Stimulated activated CD8-positive, alpha-beta memory T cell treated with anti-CD3 and anti-CD28 coated beads, Interleukin-7, amount 100 ng/mL, for 48 hours (primary cell): ENCODE measurements around the gene ORM2.

ENCODE experiments used
- DNase-seq, 2 donors: peaks; one replicate each; pipeline ENCODE4 v3.0.0-alpha.2; 2020; ENCODE audit warnings: low read depth in 1 of 2; ENCODE audit errors: extremely low read depth in 1 of 2

ORM2 gene

DNA sequence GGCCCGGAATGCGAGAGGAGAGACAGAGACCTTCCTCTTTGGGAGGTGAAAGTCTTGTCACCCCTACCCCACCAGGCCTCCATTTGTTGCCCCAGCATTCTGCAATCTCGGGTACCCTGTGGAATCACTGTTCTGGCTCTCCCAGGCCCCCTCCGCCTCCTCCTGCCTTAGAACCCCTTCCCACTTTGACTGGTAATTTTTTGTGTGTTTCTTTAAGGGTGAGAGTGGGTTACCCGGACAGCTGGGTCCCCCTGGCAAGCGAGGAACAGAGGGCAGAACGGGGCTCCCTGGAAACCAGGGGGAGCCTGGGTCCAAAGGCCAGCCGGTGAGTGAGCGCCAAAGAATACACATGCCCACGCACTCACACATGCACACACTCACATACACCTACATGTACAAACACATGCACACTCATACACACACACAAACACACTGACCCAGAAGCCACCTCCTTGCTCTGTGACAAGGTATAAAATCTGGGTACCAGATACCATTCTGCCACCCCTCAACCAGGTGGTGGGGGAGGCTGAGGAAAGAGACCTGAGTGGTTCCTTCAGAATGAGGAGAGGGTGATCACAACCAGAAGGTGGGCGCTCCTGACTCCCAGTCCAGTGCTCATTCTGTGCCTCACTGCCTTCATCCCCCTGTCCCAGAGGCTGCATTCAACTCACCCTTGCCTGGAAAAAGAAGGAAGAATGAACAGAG, 37.6 kb upstream of the ORM2 start:
- no peak for DNase-seq

DNA sequence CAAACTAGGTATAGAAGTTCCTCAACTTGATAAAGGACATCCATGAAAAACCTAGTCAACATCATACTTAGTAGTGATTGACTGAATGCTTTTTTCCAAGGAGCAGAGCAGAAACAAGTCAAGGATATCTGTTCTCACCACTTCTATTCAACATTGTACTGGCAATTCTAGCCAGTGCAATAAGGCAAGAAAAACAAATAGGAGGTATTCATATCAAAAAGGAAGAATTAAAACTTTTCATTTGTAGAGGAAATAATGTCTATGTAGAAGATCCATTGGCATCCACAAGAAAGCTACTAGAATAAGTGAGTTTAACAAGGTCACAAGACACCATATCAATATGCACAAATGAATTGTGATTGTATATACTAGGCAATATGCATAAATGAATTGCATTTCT, 35.0 kb upstream of the ORM2 start:
- no peak for DNase-seq

DNA sequence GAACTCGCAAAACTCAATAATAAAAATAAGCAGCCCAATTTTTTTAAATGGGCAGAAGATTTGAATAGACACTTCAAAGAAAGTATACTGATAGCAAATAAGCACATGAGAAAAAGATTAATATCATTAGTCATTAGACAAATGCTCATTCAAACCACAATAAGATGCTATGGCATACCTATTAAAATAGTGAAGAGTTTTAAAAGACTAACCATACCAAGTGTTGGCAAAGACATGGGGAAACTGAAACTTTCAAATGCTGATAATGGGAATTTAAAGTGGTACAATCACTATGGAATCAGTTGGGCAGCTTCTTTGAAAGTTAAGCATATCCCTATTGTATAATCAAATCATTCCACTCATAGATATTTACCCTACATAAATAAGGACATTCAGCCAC, 33.3 kb upstream of the ORM2 start:
- no peak for DNase-seq

DNA sequence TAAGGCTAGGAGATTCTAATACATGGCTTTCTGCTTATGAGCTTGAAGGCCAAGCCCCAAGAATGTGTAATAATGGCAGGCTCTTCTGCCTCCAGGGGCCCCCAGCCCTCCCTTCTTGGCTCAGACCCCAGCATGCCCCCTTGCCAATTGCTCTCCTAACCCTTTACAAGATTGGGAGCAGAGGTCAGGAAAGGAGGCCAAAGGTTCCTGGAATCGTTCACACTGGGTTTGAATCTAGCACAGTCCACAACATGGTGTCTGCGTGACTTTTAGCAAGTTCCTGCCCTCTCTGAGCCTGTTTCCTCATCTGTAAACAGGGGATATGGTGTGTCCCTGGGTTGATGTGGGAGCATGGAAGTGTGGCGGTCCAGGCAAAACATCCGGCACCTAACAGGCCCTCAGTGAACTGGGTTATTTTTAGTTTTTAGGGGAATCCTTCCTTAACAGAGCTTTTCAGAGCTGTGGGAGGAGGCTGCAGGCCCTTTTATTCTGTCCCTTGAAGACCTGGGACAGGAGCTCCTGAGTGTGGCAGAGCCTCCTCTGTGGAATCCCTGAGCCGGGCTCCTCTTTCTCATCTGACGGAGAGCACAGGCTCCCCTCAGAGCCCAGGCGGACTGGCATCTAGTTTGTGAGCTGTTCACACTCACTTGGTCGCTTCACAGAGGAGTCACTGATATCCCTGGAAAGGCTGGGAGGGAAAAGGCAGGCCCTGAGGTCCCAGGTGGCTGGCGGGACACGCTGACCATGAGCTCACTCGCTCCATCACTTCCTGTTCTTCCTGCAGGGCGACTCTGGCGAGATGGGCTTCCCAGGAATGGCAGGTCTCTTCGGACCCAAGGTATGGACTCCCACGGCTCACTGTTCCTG, 30.1 kb upstream of the ORM2 start:
- DNase-seq: no peak

DNA sequence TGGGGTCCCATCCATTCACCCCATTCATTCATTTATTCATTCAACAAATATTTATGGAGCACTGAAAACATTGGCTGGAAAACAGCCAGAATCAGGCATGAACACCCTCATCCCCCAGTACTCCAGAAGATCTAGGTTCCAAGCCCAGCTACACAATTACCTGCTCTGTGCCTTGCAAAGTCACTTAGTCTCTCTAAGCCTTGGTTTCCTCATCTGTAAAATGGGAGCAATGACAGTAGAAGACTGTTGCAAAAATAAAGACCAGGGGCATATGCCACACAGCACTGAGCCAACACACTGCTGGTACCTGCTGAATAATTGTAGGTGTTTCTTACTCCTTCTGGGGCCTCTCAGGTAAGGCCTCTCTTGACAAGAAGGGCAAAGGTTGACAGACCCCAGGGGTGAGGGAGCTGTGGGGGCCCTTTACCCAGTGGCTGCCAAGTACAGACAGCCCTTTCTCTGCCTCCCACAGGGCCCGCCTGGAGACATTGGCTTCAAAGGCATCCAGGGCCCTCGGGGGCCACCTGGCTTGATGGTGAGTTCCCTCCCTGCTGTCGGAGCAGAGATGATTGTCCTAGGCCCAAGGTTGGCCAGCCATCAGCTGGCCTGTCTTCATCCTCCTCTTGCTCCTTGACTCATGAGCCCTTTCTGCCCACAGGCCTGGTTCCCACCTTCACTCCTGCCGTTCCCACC, 29.4 kb upstream of the ORM2 start:
- DNase-seq: no peak

DNA sequence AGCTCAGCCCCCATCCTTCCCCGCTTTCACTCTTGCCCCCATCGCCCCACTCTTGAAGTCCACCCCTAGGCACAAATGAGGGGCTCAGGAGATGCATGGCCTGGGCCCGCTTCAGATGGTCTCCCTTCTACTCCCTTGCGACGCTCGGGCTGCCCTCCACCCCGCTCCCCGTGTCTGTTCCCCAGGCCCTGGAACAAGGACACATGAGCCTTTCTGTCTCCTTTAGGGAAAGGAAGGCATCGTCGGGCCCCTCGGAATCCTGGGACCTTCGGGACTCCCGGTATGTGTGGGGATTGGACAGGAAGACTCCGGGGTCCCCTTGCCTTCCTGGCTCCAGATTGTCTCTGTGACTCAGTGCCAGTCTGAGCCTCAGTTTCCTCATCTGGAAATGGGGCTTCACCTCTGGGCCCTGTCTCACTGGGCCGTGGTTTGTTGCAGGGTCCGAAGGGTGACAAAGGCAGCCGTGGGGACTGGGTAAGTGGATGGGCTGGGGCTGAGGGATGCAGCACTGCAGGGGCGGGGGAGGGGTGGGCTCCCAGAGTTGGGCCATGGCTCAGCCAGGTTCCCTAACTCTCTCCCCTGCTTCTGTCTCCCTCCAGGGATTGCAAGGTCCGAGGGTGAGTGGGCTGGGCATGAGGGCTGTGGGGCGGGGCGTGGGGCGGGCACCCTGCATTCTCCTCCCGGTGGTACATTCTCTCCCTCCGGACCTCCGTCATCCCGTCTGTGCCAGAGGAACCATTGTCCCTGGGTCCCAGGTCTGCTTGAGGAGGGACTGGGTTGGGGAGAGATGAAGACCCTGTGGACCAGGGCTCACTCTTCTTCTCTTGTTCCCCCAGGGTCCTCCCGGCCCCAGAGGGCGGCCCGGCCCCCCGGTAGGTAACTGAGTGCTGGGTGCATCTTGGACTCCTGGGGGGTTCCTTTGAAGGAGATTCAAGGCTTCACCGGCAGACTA, 28.5 kb upstream of the ORM2 start:
- no peak for DNase-seq

DNA sequence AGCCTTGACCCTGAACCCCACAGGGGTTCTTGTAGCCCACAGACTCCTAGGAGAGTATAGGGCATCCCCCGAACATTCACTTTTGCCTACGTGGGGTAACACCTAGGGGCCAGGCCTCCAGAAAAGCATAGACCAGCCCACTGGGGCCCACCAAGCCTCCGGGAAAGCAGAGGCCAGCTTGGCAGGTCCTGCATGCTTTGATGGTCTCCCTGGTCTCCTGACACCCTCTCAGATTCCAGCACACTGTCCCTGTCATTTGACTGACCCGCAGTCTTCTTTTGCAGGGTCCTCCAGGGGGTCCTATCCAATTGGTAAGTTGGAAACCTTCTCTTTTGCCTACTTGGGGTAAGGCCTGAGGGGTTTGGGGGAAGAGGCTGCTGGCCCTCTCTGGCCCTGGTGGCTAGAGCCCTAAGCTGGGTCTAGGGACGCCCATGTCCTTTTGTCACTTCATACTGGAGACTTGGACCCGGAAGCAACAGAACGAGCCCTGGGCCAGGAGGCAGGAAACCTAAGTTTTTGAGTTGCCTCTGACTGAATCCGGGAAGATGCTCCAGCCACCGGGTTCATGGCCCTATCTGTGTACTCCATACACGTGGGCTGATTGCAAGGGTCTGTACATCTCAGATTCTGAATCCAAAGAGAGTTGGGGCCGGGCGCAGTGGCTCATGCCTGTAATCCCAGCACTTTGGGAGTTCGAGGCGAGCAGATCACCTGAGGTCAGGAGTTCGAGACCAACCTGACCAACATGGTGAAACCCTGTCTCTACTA, 27.7 kb upstream of the ORM2 start:
- DNase-seq: no peak

DNA sequence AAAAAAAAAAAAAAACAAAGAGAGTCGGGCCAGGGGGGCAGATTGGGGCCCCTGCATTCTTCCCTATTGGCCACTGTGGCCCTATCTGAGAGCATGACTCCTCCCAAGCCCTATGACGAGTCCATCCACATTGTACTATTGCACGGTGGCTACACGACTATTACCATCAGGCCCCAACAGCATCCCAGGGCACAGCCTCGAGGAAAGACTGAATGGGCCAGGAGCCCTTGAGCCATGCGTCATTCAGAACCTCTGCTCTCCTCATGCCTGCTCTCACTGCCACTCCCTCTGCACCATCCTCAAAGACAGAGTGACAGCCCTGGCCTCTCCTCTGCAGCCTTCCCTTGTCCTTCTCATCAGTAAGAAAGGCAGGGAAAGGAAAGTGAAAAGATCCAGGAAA, 26.9 kb upstream of the ORM2 start:
- no peak for DNase-seq

DNA sequence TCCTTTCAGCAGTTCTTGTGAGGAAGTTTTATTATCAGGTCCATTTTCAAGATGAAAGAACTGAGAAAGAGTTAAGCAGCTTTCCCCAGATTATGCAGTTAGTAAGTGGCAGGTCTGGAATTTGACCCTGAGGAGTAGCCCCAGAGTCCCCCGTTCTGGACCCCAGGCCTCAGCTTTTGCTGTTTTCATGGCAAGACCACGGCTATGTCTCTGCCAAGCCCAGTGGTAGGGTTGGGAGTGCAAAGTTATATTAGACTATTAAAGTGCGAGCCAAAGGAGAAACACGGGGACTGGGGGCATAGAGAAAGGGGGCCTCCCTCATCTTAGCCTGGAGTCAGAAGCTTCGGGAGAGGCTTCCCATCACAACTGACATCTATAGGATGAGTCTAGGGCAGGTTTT, 26.1 kb upstream of the ORM2 start:
- DNase-seq: no peak

DNA sequence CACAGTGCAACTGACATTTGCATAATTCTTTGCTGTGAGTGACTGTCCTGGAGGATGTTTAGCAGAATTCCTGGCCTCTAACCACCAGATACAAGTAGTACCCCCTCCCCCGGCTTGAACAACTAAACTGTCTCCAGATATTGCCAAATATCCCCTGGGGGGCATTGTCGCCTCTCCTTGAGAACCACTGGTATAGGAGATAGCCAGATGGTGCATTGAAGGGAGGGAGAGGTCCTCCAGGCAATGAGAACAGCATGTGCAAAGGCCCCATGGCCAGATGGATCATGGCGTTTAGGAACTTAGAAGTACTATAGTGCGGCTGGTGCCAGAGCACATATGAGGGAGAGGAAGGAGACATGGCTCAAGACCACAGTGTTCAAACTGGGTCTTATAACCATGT, 25.7 kb upstream of the ORM2 start:
- no peak for DNase-seq

DNA sequence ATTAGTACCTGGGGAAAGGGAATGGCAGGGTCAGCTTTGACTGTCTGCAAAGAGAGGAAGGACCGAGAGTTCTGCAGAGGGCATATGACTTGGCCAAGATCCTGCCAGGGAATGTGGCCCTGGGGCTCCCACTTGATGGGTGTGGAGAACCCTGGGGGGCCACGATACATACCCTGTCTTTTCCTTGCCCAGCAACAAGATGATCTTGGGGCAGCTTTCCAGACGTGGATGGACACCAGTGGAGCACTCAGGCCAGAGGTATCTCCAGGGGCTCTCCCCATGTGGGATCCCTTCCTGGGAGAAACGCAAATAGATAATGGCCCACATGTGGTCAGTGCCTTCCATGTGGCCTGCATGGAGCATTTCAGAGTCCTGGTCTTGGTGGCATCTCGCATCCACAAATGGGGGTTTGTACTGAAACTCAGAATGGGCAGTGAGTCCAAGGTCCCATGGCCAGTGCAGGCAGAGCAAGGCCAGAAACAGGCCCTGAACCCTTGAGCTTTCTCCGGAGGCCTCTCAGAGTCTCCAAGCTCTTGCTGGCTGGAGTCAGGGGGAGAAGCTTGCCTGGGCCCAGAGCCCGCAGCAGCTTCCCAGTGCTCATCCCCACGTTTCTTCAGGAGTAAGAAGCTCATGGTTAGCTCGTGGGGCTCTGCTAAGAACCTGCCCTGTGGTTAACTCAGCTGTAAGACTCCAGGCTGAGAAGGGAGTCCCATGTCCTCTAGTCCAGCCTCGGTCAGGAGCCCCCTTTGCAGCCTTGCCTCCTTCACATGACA, 25.1 kb upstream of the ORM2 start:
- DNase-seq: no peak

DNA sequence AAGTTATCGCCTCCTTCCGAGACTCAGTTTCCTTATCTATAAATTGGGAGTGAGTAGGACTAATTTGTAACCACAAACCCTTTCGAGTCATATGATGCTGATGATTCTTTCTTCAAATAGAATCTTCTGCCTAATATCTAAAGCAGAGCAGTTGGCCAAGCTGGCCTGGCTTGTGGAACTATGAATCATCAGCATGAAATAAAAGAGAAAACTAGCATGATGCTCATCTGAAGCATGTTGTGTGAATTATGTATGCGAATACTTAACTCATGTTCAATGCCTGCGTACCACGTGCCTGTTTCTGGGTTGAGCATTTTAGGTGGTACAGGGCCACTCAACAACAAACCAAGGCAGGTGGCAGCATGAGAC, 21.8 kb upstream of the ORM2 start:
- no peak for DNase-seq

DNA sequence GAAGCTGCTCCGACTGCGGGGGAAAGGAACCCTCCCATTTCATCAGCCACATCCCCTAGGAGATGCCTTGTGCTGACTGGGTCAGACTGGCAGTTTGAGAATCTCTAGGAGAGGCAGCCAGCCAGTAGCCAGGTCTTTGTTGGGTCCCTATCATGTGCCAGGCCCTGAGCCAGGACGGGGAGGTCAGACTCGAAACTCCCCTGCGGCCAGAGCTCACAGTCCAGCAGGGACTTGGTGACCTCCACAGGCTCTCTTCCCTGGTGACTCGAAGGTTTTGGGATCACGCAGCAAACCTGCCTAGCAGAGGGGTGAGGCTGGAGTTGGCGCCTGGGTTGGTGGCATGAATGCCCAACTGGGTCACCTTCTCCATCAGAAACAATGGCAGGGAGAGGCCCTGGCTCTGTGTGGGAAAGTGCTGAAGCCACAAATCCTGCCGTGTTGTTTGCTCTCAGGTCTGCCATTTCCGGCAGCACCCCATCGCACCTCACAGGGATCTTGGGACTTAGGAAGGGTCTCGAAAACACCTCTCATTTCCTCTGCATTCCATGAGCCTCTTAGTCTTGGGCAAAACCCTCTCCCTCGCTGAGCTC, 21.2 kb upstream of the ORM2 start:
- no peak for DNase-seq

DNA sequence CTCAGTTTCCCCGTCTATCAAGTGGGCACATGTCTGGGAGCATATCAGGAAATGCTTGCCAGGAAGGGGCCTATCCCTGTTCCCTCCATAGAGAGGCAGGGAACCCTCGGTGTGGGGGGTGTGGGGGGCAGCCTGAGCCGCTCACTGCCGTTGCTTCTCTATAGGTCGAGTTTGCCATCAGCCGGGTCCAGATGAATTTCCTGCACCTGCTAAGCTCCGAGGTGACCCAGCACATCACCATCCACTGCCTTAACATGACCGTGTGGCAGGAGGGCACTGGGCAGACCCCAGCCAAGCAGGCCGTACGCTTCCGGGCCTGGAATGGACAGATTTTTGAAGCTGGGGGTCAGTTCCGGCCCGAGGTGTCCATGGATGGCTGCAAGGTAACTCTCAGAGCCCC, 20.6 kb upstream of the ORM2 start:
- no peak for DNase-seq

DNA sequence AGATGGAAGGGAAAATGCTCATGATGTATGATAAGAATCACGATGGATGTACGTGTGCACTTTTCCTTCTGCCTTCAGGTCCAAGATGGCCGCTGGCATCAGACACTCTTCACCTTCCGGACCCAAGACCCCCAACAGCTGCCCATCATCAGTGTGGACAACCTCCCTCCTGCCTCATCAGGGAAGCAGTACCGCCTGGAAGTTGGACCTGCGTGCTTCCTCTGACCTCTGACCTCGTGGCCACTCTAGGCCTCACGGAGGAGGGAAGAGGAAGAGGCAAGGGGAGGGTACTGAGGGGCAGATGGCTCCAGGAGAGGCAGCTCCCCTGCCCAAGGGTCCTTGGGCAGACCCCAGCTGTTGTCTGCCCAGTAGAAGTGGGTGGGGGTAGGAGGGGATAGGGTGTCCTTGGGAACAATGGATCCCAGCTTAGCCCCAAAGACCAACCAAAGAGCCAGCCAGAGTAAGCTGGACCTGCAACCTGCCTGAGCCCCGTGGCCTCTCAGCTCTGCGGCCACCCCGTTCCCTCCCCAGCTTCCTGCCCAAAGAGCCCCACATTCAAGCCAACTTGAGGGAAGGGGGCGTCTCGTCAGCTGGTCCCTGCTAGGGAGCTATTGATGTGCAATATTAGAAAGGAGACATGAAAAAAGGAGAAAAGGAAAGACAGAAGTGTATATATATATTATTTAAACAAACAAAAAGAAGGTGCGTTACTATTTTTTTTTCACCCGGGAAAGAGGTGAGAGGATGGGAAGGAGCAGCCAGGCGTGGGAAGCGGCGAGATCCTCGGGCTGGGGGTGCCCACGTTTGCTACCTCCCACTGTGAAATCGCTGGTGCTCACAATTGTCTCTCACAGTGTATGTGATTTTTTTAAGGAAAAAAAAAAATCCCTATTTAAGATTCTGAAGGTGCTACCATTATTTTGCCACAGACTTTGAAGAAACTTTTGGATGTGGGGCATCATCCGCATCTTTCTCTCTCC, 18.9 kb upstream of the ORM2 start:
- no peak for DNase-seq

DNA sequence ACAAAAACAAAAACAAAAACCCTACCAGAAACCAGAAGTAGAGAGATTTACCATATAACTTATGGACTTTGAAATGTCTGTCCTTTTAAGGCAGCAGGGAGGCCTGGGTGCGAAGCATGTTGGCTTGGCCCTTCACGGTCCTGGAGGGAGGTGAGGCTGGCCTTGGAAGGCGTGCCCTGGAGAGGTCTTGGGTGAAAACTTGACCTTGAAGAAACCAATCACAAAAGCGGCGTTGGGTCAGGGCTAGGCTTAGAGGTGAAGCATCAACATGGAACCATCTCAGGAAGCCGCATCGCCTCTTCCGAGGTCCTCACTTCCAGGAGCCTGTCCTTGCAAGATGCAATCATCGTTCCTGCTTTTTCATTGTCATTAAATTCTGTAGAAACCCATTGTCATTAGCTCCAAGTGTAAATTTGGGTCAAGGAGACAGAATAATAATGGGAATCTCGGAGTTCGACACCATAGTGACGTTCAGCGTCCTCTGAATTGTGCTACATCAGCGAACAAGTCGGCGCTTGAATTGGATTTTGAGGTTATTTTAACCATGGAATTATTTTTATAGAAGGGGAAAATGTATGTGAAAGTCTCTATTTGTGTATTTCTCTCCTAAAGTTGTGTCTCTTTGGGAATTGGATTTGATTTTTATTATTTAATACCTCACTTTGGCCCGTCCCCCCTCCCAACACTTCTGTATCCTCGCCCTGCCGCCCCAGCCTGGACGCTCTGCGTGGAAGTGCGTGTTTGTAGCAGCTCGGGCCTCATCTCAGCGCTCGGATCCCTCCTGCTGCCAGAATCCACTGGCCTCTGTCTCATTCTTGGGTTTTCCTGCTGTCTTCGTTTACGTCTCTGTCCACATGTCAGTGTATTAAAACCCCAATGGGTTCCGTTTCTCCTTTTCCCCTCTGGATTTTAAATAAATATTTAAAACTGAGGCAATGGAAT, 17.8 kb upstream of the ORM2 start:
- DNase-seq: no peak

DNA sequence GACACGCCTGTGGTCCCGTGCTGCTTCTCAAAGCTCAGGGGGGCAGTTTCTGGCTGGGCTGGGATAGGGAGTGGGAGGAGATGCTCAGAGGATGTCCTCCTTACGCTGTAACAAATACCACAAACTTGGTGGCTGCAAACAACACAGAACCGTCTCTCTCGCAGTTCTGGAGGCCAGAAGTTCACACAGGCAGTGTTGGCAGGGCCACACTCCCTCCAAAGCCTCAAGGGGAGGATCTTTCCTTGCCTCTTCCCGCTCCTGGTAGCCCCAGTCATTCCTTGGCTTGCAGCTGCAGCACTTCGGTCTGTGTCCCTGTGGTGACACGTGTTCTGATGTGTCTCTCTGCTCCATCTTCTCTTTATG, 17.2 kb upstream of the ORM2 start:
- no peak for DNase-seq
